D721Med (cell line): Measurements from ENCODE around the gene KRT7.

Experiments
- DNase-seq: peaks from one replicate; pipeline ENCODE4 v3.0.0; 2011; ENCODE audit warnings: low spot score; ENCODE audit not compliant: insufficient read length
- FAIRE-seq: peaks from 2 replicates; lab custom pipeline; 2011; peaks lifted over from hg19 to GRCh38; lab: Jason Lieb, UNC
- TF ChIP-seq, protein P1 (sequence below): IDR thresholded peaks from 2 replicates; pipeline ENCODE4 v1.5.1; 2012; ENCODE audit warnings: mild to moderate bottlenecking, control low read depth; ENCODE audit not compliant: insufficient read depth; ENCODE audit errors: missing control alignments

Gene KRT7

DNA sequence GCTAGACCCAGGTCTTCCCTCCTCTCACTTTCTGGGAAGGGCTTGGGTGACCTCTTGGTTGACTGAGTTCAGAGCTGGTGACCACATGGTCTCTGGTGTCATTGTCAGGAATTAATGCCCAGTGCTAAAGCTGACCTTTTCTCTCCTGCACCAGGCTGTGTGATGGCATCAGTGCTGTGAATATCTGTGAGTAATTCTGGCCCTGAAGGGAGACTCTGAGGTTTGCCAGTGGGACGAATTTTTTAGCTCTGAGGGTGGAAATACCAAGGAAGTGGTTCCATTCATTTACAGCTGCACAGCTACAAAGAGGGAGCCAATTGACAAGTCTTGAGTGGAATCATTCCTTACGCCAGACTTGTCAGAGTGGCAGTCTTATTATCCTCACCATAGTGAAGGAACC, 35.2 kb downstream of the KRT7 start:
- DNase-seq, result no peak
- TF ChIP-seq, protein P1, sequence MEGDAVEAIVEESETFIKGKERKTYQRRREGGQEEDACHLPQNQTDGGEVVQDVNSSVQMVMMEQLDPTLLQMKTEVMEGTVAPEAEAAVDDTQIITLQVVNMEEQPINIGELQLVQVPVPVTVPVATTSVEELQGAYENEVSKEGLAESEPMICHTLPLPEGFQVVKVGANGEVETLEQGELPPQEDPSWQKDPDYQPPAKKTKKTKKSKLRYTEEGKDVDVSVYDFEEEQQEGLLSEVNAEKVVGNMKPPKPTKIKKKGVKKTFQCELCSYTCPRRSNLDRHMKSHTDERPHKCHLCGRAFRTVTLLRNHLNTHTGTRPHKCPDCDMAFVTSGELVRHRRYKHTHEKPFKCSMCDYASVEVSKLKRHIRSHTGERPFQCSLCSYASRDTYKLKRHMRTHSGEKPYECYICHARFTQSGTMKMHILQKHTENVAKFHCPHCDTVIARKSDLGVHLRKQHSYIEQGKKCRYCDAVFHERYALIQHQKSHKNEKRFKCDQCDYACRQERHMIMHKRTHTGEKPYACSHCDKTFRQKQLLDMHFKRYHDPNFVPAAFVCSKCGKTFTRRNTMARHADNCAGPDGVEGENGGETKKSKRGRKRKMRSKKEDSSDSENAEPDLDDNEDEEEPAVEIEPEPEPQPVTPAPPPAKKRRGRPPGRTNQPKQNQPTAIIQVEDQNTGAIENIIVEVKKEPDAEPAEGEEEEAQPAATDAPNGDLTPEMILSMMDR, result no peak
- no peak for FAIRE-seq

DNA sequence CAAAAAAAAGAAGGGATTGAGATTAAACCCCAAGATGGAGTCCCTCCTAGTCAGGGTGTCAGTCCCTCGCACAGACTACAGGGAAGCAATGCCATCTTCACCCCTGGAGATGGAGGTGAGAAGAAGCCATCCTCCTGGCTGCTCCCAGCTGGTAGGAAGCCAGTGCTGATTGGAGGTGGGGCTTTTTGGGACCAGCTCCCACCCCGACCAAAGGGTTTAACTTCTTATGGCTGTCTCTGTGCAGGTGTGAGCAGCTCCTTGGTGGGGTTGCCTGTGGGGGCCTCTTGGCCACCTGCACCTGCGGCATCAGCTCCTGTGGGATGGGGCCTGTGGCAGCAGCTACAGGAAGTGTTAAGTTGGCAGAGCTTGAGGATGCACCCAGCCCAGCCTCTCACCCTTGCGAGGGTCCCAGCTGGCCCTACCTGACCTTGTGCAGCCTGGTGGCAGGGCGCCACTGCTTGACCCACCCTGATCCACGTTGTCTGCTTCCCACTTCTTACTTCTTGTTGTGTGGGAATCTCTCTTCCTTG, 37.6 kb downstream of the KRT7 start:
- FAIRE-seq, result no peak
- TF ChIP-seq, protein P1, result no peak
- no peak for DNase-seq

DNA sequence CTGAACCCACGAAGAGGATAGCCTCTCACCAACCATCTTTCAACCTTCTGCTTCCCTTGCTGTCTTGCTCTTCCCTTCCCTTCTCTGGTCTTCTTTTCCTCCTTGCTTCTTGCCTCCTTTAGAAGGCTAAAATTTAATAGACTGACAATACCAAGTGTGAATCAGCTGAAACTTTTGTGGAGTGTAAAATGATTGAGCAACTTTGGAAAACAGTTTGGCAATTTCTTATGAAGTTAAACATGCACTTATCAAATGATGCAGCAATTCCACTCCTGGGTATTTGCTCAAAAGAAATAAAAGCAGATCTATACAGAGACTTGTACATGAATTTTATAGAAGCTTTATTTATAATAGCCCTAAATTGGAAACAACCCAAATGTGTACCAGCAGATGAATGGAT, 38.1 kb downstream of the KRT7 start:
- DNase-seq (no peak), FAIRE-seq (no peak)
- TF ChIP-seq, protein P1, result no peak

DNA sequence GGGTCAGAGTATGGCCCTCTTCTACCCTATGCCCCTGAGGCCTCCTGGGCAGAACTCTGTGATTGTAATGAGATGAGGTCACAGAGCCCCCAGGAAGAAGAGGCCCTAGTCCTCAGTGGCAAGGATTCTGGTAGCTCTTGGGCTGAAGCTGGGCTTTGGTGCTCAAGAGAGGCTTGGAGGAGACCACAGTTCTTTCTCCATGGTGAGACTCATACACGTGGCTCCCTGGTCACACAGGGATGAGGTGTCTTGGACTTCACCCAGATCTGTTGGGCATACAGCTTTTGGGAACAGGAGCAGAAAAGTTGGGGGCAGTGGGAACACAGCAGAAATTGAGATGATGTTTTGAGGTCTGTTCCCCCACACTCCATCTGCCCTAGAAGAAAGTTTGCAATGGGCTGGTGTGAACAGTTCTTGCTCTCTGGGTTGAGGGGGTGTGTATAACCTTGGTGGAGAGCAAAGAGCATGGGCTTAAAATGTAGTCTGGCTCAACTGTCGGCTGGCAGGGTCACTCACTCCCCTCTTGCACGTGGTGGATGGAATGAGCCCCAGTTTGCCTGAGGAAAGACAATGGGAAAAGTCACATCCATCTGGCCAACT, 41.6 kb downstream of the KRT7 start, which contains the start of gene KRT86:
Gene KRT86, plus strand, starts transcription at position 125 of the 600 bp plus-strand sequence. CDS start 27,272 bp downstream, outside the sequence.
- FAIRE-seq (no peak), DNase-seq (no peak)
- TF ChIP-seq, protein P1, result no peak

DNA sequence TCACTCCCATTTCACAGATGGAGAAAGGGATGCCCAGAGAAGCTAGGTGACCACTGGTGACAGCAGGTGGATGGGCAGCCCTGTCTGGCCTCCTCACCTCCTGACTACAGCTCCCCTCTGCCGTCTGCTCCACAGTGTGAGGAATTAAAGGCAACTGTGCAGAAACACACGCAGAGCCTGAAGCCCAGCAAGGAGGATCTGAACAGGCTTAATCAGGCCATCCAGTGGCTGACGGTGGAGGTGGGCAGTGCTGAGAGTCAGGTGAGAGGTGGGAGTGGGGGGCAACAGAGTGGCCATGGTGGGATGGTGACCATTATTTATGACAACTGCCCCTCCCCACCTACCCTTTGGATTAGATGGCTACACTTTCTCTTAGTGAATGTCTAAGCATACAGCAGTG, 42.6 kb downstream of the KRT7 start:
- FAIRE-seq, result no peak
- TF ChIP-seq, protein P1, result no peak
- no peak for DNase-seq

DNA sequence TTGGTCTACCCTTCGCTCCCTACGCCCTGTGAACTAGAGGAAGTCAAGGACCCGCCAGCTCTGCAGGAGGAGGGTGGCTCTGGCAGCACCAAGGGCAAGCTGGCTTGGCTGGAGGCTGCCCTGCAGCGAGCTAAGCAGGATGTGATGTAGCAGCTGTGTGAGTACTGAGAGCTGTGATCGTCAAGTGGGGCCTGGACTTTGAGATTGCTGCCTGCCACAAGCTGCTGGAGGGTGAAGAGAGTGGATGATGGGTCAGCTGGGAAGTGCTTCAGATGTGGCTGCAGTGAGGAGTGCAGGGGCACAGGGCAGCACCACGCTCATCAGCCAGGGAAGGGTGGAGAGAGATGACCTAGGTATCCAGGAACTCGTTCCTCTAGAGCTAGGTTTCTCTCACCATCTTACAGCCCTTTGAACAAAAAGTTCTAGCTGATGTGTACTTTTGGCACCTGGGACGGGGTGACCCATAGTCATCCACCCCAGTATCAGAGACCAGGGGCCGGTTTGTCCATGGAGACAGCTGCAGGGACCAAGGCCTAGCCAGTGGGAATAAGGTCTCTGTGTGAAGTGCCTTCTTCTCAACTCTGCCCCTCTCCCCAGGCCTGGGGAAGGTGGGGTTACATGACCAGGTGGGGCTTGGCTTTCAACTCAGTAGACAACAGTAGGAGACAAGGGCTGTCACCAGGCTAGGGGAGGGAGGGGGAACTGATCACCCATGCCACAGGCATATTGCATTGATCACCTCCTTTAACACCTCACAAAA, 44.6 kb downstream of the KRT7 start:
- TF ChIP-seq, protein P1, result no peak
- DNase-seq, result no peak
- no peak for FAIRE-seq
